ENCODE measurements around the gene LHFPL2.

DNA sequence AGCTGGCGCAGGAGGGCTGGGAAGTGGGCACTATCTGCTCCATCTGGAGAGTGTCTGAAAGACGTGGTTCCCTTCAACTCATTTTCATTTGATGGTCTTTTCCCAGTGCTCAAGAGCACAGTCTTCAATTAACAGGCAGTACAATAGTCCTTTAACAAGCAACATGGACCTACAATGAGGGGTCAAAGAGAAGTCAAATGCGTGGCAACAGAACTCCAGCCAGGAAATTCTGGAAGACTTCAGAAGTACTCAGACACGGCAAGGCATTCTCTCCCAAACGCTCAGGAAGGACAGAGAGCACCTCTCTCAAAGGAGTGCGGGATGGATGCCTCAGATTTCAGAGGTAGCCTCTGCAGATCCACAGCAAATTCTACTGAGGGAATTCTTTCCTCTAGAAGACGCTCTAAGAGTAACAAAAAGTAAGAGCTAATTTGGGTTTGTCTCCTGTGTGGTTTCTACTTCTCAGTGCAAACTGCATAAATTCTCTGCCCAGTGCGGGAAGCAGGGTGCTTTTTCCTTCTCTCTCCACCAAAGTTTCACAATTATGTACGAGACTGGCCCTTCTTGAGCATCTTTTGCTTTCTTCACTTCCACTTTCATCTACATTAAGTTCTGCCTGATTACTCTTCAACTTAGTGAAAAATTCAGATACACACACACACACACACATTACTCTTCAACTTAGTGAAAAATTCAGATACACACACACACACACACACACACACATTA is 56.4 kb downstream of the LHFPL2 start:
- no peak for TF ChIP-seq JUND (IDR thresholded peaks at IDR 0.05)
- TF ChIP-seq CTCF (IDR thresholded peaks at IDR 0.05 in 2 of 3, conservative IDR thresholded peaks at IDR 0.05 in 1 of 3; ENCODE audit: borderline replicate concordance in 1 of 3, insufficient read depth in 1 of 3, low read depth in 2 of 3, low read length in 2 of 3): no peak
- no peak for TF ChIP-seq ZNF274 (IDR thresholded peaks at IDR 0.05; ENCODE audit: low read depth, low read length)
- TF ChIP-seq MAX (IDR thresholded peaks at IDR 0.05): no peak
- TF ChIP-seq EZH2phosphoT487 (IDR thresholded peaks at IDR 0.05; ENCODE audit: borderline replicate concordance): no peak
- no peak for TF ChIP-seq POLR2A (IDR thresholded peaks at IDR 0.05; ENCODE audit: borderline replicate concordance, extremely low read depth, insufficient read depth, insufficient read length)
- TF ChIP-seq POLR2AphosphoS5 (IDR thresholded peaks at IDR 0.05; ENCODE audit: low read depth, low read length): no peak
- TF ChIP-seq YY1 (IDR thresholded peaks at IDR 0.05; ENCODE audit: extremely low read depth, insufficient replicate concordance, low read depth, low read length): no peak
